Ishikawa (cell line): ENCODE data around the gene AKAP9.

Experiments
- CREB1 ChIP-seq: IDR thresholded peaks from 2 replicates; pipeline ENCODE4 v1.6.1; 2012; ENCODE audit warnings: low read depth
- EP300 ChIP-seq: IDR thresholded peaks from 2 replicates; pipeline ENCODE4 v1.6.1; 2012; ENCODE audit warnings: borderline replicate concordance
- FOXM1 ChIP-seq: IDR thresholded peaks from 2 replicates; pipeline ENCODE4 v1.6.1; 2012; ENCODE audit warnings: low read depth, borderline replicate concordance

DNA sequence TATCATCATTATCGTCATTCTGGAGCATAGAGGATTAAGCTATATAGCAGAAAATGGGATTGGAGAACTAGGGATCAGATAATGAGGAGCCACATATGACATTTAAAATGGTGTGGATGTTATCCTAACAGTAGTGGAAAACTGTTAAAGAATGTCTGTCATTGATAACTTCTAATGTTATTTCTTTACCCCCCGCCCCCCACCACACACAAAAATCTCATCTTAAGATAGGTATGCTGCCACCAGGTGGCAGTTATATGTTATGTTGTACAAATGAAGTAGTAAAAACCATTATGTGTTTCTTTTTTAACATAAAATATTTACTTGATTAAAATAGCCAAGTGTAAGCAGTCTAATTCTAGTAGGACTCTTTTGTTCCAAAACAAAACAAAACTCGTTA is 13.0 kb downstream of the AKAP9 start:
- TF ChIP-seq FOXM1 (no peak), CREB1 (no peak), EP300 (no peak)
